Transverse colon (tissue), 4 donors: Measurements from ENCODE around the gene RACK1.
A peak's percentile ranks its signal among the peaks of the same experiment; 100 is the strongest.
"Not testable (repeated sequence)": the region's sequence is repeated elsewhere in the genome, so short reads cannot be mapped to it uniquely, and the experiment has no call there.

ENCODE experiments used
- POLR2A ChIP-seq: fragments of 450-650 bp; IDR thresholded peaks from one replicate; pipeline ENCODE4 v1.6.1; 2016; ENCODE audit warnings: antibody characterized with exemption, mild to moderate bottlenecking, moderate library complexity
- POLR2AphosphoS5 ChIP-seq, 3 donors: sonication (generic); formaldehyde crosslinking; IDR thresholded peaks; one replicate each; pipeline ENCODE4 v1.6.1; 2016; ENCODE audit warnings: antibody characterized with exemption in 3 of 3
- TF ChIP-seq, protein P1 (sequence below), 5 experiments: fragments of 200-600 bp in 3 of 5; fragments of 450-650 bp in 2 of 5; sonication (generic) in 3 of 5; IDR thresholded peaks; 1 replicate in 2 of 5; 2 replicates in 3 of 5; pipeline ENCODE4 v1.5.1; 2016 to 2017; ENCODE audit warnings: antibody characterized with exemption in 5 of 5, inconsistent platforms in 3 of 5, mild to moderate bottlenecking in 2 of 5, moderate library complexity in 1 of 5

GRCh38 chr5:181283841-181284755 lies 40.4 kb upstream of the RACK1 start:
- not testable (repeated sequence) for TF ChIP-seq POLR2A; POLR2AphosphoS5 (IDR thresholded peaks at IDR 0.05)
- TF ChIP-seq, protein P1, sequence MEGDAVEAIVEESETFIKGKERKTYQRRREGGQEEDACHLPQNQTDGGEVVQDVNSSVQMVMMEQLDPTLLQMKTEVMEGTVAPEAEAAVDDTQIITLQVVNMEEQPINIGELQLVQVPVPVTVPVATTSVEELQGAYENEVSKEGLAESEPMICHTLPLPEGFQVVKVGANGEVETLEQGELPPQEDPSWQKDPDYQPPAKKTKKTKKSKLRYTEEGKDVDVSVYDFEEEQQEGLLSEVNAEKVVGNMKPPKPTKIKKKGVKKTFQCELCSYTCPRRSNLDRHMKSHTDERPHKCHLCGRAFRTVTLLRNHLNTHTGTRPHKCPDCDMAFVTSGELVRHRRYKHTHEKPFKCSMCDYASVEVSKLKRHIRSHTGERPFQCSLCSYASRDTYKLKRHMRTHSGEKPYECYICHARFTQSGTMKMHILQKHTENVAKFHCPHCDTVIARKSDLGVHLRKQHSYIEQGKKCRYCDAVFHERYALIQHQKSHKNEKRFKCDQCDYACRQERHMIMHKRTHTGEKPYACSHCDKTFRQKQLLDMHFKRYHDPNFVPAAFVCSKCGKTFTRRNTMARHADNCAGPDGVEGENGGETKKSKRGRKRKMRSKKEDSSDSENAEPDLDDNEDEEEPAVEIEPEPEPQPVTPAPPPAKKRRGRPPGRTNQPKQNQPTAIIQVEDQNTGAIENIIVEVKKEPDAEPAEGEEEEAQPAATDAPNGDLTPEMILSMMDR (IDR thresholded peaks at IDR 0.05) = peak in 2 of 5 experiments; percentile 5 to 18
